ENCODE data around the gene RHOB.

- TF ChIP-seq ISL1 (CRISPR knock-in tag; IDR thresholded peaks at IDR 0.05): no peak
- TF ChIP-seq ARNTL (CRISPR knock-in tag; IDR thresholded peaks at IDR 0.05; ENCODE audit: borderline replicate concordance, low read depth): no peak
- no peak for TF ChIP-seq SNAI2 (CRISPR knock-in tag; IDR thresholded peaks at IDR 0.05)
- no peak for TF ChIP-seq CSDC2 (CRISPR knock-in tag; IDR thresholded peaks at IDR 0.05)
Observed at GRCh38 chr2:20409039-20409438, 37.8 kb upstream of the RHOB start.

Measured in SK-N-SH treated with all-trans-retinoic acid at 6 μM for 48 hours (cell line).